GM12878 (cell line): ENCODE results near the gene STAB2. TPM values are rescaled to one million over a fixed set of nuclear protein-coding genes. Genes with fewer than 3 reads are reported as not detected.

ENCODE experiments used
- BCL3 ChIP-seq: IDR thresholded peaks from 2 replicates; pipeline ENCODE4 v1.6.1; 2011; ENCODE audit warnings: borderline replicate concordance, low read depth, mild to moderate bottlenecking, moderate library complexity, low read length; ENCODE audit not compliant: insufficient read depth, poor library complexity, severe bottlenecking
- ELK1 ChIP-seq: IDR thresholded peaks from 2 replicates; pipeline ENCODE4 v1.6.1; 2012; ENCODE audit warnings: low read depth, low read length, improper control_type of control experiment
- ETV6 ChIP-seq, 2 experiments: fragments of 450-650 bp in 1 of 2; IDR thresholded peaks in 1 of 2; conservative IDR thresholded peaks in 1 of 2; 2 replicates each; pipeline ENCODE4 v1.6.1; 2014; ENCODE audit warnings: antibody characterized with exemption in 1 of 2, borderline replicate concordance in 1 of 2, low read depth in 1 of 2, mild to moderate bottlenecking in 1 of 2, moderate library complexity in 1 of 2
- NR2C1 ChIP-seq: fragments of 450-650 bp; IDR thresholded peaks from 2 replicates; pipeline ENCODE4 v1.6.1; 2017; ENCODE audit warnings: antibody characterized with exemption, mild to moderate bottlenecking, moderate library complexity
- RAD51 ChIP-seq: fragments of 450-650 bp; IDR thresholded peaks from 2 replicates; pipeline ENCODE4 v1.6.1; 2016; ENCODE audit warnings: moderate library complexity, mild to moderate bottlenecking, inconsistent platforms
- ZBTB11 ChIP-seq: fragments of 450-650 bp; formaldehyde crosslinking; IDR thresholded peaks from 2 replicates; pipeline ENCODE4 v1.5.0; 2022; ENCODE audit warnings: mild to moderate bottlenecking, missing genetic modification characterization
- ZSCAN29 ChIP-seq: fragments of 450-650 bp; IDR thresholded peaks from 2 replicates; pipeline ENCODE4 v1.6.1; 2017; ENCODE audit warnings: mild to moderate bottlenecking, moderate library complexity
- polyA plus RNA-seq, 11 experiments: library from polyadenylated mRNA; depleted of rRNA in 4 of 11; unstranded in 6 of 11; stranded (reverse) in 5 of 11; fragments of >200 nt; fragmentation: Nextera tagmentation in 4 of 11; fragmentation: Illumina TruSeq in 1 of 11; extraction: Ambion mirVana in 4 of 11; extraction: Trizol in 1 of 11; gene quantifications; 1 replicate in 1 of 11; 2 replicates in 10 of 11; pipeline versions ENCODE4 v1.2.1 to v1.2.3, GENCODE V29; 2011 to 2016; ENCODE audit warnings: inconsistent platforms in 2 of 11, missing spikeins in 2 of 11, low read depth in 1 of 11
- total RNA-seq, 4 experiments: library from RNA; depleted of rRNA in 3 of 4; stranded (reverse); fragments of >200 nt in 3 of 4; fragmentation: Illumina TruSeq in 1 of 4; extraction: Trizol in 1 of 4; gene quantifications; 2 replicates each; pipeline versions ENCODE4 v1.2.1 to v1.2.3, GENCODE V29; 2013 to 2021

STAB2 gene
- total and polyA plus RNA-seq, 10 of the 15 experiments (the other 5 are each of a cell fraction or from before 2014, with no cell fraction given) = 0.37 TPM; not detected in 9

- no peak for TF ChIP-seq ZBTB11 (CRISPR knock-in tag)
- TF ChIP-seq RAD51 = no peak
- no peak for TF ChIP-seq NR2C1
- no peak for TF ChIP-seq ZSCAN29
- no peak for TF ChIP-seq ETV6 (conservative IDR thresholded peaks at IDR 0.05 in 1 of 2, IDR thresholded peaks at IDR 0.05 in 1 of 2; ENCODE audit: borderline replicate concordance in 1 of 2, low read depth in 1 of 2)
- no peak for TF ChIP-seq BCL3
- TF ChIP-seq ELK1 = no peak
Measured at GRCh38 chr12:103696101-103696500, 109.0 kb downstream of the STAB2 start (continued).
